SK-N-SH treated with all-trans-retinoic acid at 6 μM for 48 hours (cell line): ENCODE results near the gene PGAM4.

ENCODE experiments used
- ATAC-seq: fragments of 200-7000 bp; cut with Tn5 transposase; 3 replicates; pipeline ENCODE4 v1.9.1; 2020; ENCODE audit warnings: mild to moderate bottlenecking, moderate library complexity
- ARNTL ChIP-seq: fragments of 450-650 bp; formaldehyde crosslinking; IDR thresholded peaks from 2 replicates; pipeline ENCODE4 v1.5.0; 2020; ENCODE audit warnings: low read depth, mild to moderate bottlenecking, moderate library complexity, borderline replicate concordance
- BACH2 ChIP-seq: fragments of 250-450 bp; sonication (Bioruptor Pico); IDR thresholded peaks from 2 replicates; pipeline ENCODE4 v1.9.0; 2021; ENCODE audit warnings: mild to moderate bottlenecking, borderline replicate concordance
- CSDC2 ChIP-seq: fragments of 250-450 bp; sonication (Bioruptor Pico); IDR thresholded peaks from 2 replicates; pipeline ENCODE4 v1.5.0; 2020; ENCODE audit warnings: mild to moderate bottlenecking, moderate library complexity
- ESRRG ChIP-seq: fragments of 250-450 bp; sonication (Bioruptor Pico); IDR thresholded peaks from 2 replicates; pipeline ENCODE4 v1.6.1; 2021; ENCODE audit warnings: mild to moderate bottlenecking
- GLIS3 ChIP-seq: fragments of 250-450 bp; sonication (Bioruptor Pico); IDR thresholded peaks from 2 replicates; pipeline ENCODE4 v1.5.0; 2020; ENCODE audit warnings: mild to moderate bottlenecking, moderate library complexity
- ISL1 ChIP-seq: fragments of 250-450 bp; sonication (Bioruptor Pico); IDR thresholded peaks from 2 replicates; pipeline ENCODE4 v2.1.2; 2022; ENCODE audit warnings: mild to moderate bottlenecking, moderate library complexity
- OSR1 ChIP-seq: fragments of 250-450 bp; sonication (Bioruptor Pico); IDR thresholded peaks from 2 replicates; pipeline ENCODE4 v1.8.0; 2022; ENCODE audit warnings: moderate library complexity, mild to moderate bottlenecking, inconsistent platforms
- PPARA ChIP-seq: fragments of 250-450 bp; sonication (Bioruptor Pico); IDR thresholded peaks from 2 replicates; pipeline ENCODE4 v1.5.0; 2020; ENCODE audit warnings: mild to moderate bottlenecking, borderline replicate concordance
- RARB ChIP-seq: fragments of 250-450 bp; sonication (Bioruptor Pico); IDR thresholded peaks from 2 replicates; pipeline ENCODE4 v1.8.0; 2021; ENCODE audit warnings: mild to moderate bottlenecking, moderate library complexity
- SNAI2 ChIP-seq: fragments of 250-450 bp; sonication (Bioruptor Pico); IDR thresholded peaks from 2 replicates; pipeline ENCODE4 v1.5.0; 2020; ENCODE audit warnings: mild to moderate bottlenecking, moderate library complexity
- TOX ChIP-seq: fragments of 250-450 bp; sonication (Bioruptor Pico); IDR thresholded peaks from 2 replicates; pipeline ENCODE4 v1.8.0; 2021; ENCODE audit warnings: mild to moderate bottlenecking, moderate library complexity, borderline replicate concordance
- ZC3H10 ChIP-seq: fragments of 250-450 bp; sonication (Bioruptor Pico); IDR thresholded peaks from 2 replicates; pipeline ENCODE4 v1.5.1; 2021; ENCODE audit warnings: mild to moderate bottlenecking, moderate library complexity
- ZFP30 ChIP-seq: fragments of 450-650 bp; formaldehyde crosslinking; IDR thresholded peaks from 2 replicates; pipeline ENCODE4 v1.5.0; 2022; ENCODE audit warnings: mild to moderate bottlenecking, moderate library complexity
- ZNF565 ChIP-seq: fragments of 450-650 bp; formaldehyde crosslinking; conservative IDR thresholded peaks from 2 replicates; pipeline ENCODE4 v1.5.0; 2020; ENCODE audit warnings: low read depth, mild to moderate bottlenecking, moderate library complexity
- ZNF70 ChIP-seq: fragments of 450-650 bp; formaldehyde crosslinking; IDR thresholded peaks from 2 replicates; pipeline ENCODE4 v1.5.0; 2020; ENCODE audit warnings: mild to moderate bottlenecking, moderate library complexity
- ZNF8 ChIP-seq: fragments of 450-650 bp; formaldehyde crosslinking; IDR thresholded peaks from 2 replicates; pipeline ENCODE4 v1.5.0; 2020; ENCODE audit warnings: mild to moderate bottlenecking, moderate library complexity
- TF ChIP-seq, protein P1 (sequence below): fragments of 250-450 bp; sonication (Bioruptor Pico); IDR thresholded peaks from 2 replicates; pipeline ENCODE4 v1.8.0; 2020; ENCODE audit warnings: mild to moderate bottlenecking, moderate library complexity, borderline replicate concordance
- TF ChIP-seq, protein P2 (sequence below): fragments of 250-450 bp; sonication (Bioruptor Pico); IDR thresholded peaks from 2 replicates; pipeline ENCODE4 v1.5.1; 2020; ENCODE audit warnings: low read depth, mild to moderate bottlenecking, moderate library complexity
- TF ChIP-seq, protein P3 (sequence below): fragments of 250-450 bp; sonication (Bioruptor Pico); IDR thresholded peaks from 2 replicates; pipeline ENCODE4 v1.8.0; 2021; ENCODE audit warnings: low read depth, mild to moderate bottlenecking, moderate library complexity, borderline replicate concordance
- TF ChIP-seq, protein P4 (sequence below): fragments of 250-450 bp; sonication (Bioruptor Pico); IDR thresholded peaks from 2 replicates; pipeline ENCODE4 v1.5.1; 2021; ENCODE audit warnings: mild to moderate bottlenecking, moderate library complexity
- TF ChIP-seq, protein P5 (sequence below): fragments of 250-450 bp; sonication (Bioruptor Pico); IDR thresholded peaks from 2 replicates; pipeline ENCODE4 v1.5.0; 2020; ENCODE audit warnings: mild to moderate bottlenecking, moderate library complexity

The PGAM4 gene

DNA sequence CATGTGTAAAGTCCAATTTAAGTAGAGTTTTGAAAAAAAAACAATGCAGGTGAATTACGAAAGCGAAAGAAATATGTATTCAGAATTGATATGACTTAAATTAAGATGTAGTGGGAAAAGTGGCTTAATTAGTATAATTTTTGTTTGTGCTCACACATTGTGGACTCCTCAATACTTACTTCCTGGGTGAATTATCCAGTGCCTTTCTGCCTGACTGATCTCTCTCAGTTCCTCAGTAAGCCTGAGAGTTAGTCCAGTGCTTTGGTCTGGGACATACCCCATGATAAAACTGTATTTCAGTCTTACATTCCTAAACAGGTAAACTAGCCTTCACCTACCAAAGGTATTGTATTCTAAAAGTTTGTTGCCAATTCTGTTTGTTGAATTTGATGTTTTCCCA, 8.4 kb downstream of the PGAM4 start (continued):
- TF ChIP-seq, protein P1, sequence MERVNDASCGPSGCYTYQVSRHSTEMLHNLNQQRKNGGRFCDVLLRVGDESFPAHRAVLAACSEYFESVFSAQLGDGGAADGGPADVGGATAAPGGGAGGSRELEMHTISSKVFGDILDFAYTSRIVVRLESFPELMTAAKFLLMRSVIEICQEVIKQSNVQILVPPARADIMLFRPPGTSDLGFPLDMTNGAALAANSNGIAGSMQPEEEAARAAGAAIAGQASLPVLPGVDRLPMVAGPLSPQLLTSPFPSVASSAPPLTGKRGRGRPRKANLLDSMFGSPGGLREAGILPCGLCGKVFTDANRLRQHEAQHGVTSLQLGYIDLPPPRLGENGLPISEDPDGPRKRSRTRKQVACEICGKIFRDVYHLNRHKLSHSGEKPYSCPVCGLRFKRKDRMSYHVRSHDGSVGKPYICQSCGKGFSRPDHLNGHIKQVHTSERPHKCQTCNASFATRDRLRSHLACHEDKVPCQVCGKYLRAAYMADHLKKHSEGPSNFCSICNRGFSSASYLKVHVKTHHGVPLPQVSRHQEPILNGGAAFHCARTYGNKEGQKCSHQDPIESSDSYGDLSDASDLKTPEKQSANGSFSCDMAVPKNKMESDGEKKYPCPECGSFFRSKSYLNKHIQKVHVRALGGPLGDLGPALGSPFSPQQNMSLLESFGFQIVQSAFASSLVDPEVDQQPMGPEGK (CRISPR knock-in tag) = no peak

DNA sequence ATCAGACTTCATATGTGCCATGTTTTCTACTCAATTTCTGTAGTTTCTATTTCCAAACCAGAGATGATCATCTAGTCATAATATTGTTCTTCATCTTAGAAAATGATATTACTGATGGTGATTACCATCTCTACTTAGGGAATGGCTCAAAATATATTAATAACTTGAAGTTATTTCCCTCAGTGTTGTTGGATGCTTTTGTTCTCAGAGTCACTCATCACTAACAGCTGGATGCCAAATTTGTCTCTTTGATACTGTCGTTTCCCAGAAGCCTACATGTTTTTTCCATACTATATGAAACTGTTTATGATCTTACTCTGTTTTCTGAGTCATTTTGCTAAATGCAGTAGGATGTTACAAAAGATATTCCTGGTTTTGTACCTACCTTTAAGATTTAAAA, 8.9 kb downstream of the PGAM4 start:
- TF ChIP-seq ISL1 (CRISPR knock-in tag) = no peak
- no peak for TF ChIP-seq CSDC2
- TF ChIP-seq, protein P2, sequence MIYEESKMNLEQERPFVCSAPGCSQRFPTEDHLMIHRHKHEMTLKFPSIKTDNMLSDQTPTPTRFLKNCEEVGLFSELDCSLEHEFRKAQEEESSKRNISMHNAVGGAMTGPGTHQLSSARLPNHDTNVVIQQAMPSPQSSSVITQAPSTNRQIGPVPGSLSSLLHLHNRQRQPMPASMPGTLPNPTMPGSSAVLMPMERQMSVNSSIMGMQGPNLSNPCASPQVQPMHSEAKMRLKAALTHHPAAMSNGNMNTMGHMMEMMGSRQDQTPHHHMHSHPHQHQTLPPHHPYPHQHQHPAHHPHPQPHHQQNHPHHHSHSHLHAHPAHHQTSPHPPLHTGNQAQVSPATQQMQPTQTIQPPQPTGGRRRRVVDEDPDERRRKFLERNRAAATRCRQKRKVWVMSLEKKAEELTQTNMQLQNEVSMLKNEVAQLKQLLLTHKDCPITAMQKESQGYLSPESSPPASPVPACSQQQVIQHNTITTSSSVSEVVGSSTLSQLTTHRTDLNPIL = no peak
- no peak for TF ChIP-seq OSR1 (CRISPR knock-in tag)
- no peak for ATAC-seq

DNA sequence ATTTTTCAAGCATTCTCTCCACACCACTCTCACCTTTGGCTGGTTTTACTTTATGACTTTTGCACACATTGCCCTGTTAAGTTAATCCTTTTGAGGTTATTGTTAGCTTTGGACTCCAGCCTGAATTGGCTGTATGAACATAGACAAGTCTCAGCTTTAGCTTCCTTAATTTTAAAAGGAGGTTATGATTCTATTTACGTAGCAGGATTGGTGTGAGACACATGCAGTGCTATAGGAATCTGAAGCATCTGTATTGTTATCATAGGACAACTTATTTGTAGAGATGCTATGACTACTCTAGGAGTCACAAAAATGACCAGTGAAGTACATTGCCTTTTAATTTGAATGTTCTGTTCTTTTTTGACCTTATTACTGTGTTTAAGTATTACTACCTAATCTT, 15.7 kb downstream of the PGAM4 start:
- no peak for TF ChIP-seq BACH2 (CRISPR knock-in tag)
- ATAC-seq = no peak

DNA sequence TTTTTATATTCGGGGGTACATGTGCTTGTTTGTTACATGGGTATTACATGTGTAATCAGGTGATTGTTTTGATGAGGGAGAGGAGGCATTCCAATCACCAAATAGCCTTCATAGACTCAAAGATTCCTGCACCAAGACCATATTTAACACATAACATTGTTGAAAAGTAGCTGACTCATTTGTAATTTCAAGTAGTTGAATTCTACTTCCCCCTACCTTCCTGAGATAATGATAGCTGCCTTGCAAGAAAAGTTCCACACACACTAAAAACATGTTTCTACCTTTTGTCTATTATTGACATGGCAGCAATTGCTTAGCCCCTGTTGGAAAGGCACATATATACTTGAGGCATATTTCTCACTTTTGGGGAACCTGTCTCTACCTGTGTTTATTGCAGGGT, 16.1 kb downstream of the PGAM4 start:
- ATAC-seq = no peak
- TF ChIP-seq SNAI2 (no peak), ARNTL (CRISPR knock-in tag) (no peak), ZNF70 (CRISPR knock-in tag) (no peak), ZNF565 (CRISPR knock-in tag) (no peak), ZC3H10 (CRISPR knock-in tag) (no peak), BACH2 (CRISPR knock-in tag) (no peak), OSR1 (CRISPR knock-in tag) (no peak), PPARA (CRISPR knock-in tag) (no peak), ZNF8 (CRISPR knock-in tag) (no peak), RARB (CRISPR knock-in tag) (no peak), GLIS3 (CRISPR knock-in tag) (no peak), ESRRG (CRISPR knock-in tag) (no peak), TOX (CRISPR knock-in tag) (no peak), ISL1 (CRISPR knock-in tag) (no peak), ZFP30 (CRISPR knock-in tag) (no peak)
- TF ChIP-seq, protein P2 = no peak
- TF ChIP-seq, protein P3, sequence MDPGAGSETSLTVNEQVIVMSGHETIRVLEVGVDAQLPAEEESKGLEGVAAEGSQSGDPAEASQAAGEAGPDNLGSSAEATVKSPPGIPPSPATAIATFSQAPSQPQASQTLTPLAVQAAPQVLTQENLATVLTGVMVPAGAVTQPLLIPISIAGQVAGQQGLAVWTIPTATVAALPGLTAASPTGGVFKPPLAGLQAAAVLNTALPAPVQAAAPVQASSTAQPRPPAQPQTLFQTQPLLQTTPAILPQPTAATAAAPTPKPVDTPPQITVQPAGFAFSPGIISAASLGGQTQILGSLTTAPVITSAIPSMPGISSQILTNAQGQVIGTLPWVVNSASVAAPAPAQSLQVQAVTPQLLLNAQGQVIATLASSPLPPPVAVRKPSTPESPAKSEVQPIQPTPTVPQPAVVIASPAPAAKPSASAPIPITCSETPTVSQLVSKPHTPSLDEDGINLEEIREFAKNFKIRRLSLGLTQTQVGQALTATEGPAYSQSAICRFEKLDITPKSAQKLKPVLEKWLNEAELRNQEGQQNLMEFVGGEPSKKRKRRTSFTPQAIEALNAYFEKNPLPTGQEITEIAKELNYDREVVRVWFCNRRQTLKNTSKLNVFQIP = no peak
- TF ChIP-seq, protein P4, sequence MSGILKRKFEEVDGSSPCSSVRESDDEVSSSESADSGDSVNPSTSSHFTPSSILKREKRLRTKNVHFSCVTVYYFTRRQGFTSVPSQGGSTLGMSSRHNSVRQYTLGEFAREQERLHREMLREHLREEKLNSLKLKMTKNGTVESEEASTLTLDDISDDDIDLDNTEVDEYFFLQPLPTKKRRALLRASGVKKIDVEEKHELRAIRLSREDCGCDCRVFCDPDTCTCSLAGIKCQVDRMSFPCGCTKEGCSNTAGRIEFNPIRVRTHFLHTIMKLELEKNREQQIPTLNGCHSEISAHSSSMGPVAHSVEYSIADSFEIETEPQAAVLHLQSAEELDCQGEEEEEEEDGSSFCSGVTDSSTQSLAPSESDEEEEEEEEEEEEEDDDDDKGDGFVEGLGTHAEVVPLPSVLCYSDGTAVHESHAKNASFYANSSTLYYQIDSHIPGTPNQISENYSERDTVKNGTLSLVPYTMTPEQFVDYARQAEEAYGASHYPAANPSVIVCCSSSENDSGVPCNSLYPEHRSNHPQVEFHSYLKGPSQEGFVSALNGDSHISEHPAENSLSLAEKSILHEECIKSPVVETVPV = no peak
- TF ChIP-seq, protein P1 (CRISPR knock-in tag) = no peak
- TF ChIP-seq, protein P5, sequence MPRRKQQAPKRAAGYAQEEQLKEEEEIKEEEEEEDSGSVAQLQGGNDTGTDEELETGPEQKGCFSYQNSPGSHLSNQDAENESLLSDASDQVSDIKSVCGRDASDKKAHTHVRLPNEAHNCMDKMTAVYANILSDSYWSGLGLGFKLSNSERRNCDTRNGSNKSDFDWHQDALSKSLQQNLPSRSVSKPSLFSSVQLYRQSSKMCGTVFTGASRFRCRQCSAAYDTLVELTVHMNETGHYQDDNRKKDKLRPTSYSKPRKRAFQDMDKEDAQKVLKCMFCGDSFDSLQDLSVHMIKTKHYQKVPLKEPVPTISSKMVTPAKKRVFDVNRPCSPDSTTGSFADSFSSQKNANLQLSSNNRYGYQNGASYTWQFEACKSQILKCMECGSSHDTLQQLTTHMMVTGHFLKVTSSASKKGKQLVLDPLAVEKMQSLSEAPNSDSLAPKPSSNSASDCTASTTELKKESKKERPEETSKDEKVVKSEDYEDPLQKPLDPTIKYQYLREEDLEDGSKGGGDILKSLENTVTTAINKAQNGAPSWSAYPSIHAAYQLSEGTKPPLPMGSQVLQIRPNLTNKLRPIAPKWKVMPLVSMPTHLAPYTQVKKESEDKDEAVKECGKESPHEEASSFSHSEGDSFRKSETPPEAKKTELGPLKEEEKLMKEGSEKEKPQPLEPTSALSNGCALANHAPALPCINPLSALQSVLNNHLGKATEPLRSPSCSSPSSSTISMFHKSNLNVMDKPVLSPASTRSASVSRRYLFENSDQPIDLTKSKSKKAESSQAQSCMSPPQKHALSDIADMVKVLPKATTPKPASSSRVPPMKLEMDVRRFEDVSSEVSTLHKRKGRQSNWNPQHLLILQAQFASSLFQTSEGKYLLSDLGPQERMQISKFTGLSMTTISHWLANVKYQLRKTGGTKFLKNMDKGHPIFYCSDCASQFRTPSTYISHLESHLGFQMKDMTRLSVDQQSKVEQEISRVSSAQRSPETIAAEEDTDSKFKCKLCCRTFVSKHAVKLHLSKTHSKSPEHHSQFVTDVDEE (CRISPR knock-in tag) = no peak
